GM19043 (cell line): Measurements from ENCODE around the gene TRAPPC14.
"Not testable (repeated sequence)": the region's sequence is repeated elsewhere in the genome, so short reads cannot be mapped to it uniquely, and the experiment has no call there.

Experiments used
- ATAC-seq: cut with Tn5 transposase; IDR thresholded peaks from one replicate; pipeline ENCODE4 v1.9.1; 2021; ENCODE audit warnings: low read depth; ENCODE audit not compliant: unreplicated experiment

Gene TRAPPC14

GRCh38 chr7:100154651-100155491 lies 3.7 kb downstream of the TRAPPC14 start:
- no peak for ATAC-seq

- ATAC-seq, result no peak
Measured at GRCh38 chr7:100153708-100154535, 4.6 kb downstream of the TRAPPC14 start.

- no peak for ATAC-seq
Measured at GRCh38 chr7:100152937-100153666, 5.4 kb downstream of the TRAPPC14 start.

GRCh38 chr7:100152404-100152803 lies 6.1 kb downstream of the TRAPPC14 start:
- ATAC-seq, result no peak

GRCh38 chr7:100148559-100149328 lies 9.8 kb downstream of the TRAPPC14 start, which contains the start of gene LAMTOR4:
LAMTOR4 (plus strand) TSS chr7:100148918; CDS start chr7:100148973, 55 bp downstream.
- peak; percentile 95 for ATAC-seq

- ATAC-seq, result no peak
Measured at GRCh38 chr7:100148225-100148558, 10.3 kb downstream of the TRAPPC14 start.

GRCh38 chr7:100147278-100147677 lies 11.2 kb downstream of the TRAPPC14 start:
- no peak for ATAC-seq

GRCh38 chr7:100146350-100146749 lies 12.2 kb downstream of the TRAPPC14 start:
- ATAC-seq, result not testable (repeated sequence)

GRCh38 chr7:100142461-100142860 lies 16.1 kb downstream of the TRAPPC14 start:
- ATAC-seq, result no peak

- ATAC-seq, result no peak
Measured at GRCh38 chr7:100141555-100141949, 17.0 kb downstream of the TRAPPC14 start.

- no peak for ATAC-seq
Measured at GRCh38 chr7:100137851-100138760, 20.4 kb downstream of the TRAPPC14 start.

GRCh38 chr7:100132697-100133151 lies 25.8 kb downstream of the TRAPPC14 start:
- ATAC-seq, result no peak

- ATAC-seq, result no peak
Measured at GRCh38 chr7:100132126-100132525, 26.4 kb downstream of the TRAPPC14 start.

GRCh38 chr7:100130608-100131453 lies 27.7 kb downstream of the TRAPPC14 start:
- no peak for ATAC-seq

- ATAC-seq, result not testable (repeated sequence)
Measured at GRCh38 chr7:100130220-100130607, 28.3 kb downstream of the TRAPPC14 start.

GRCh38 chr7:100128637-100128963 lies 29.9 kb downstream of the TRAPPC14 start:
- ATAC-seq, result no peak

- no peak for ATAC-seq
Measured at GRCh38 chr7:100127866-100128636, 30.5 kb downstream of the TRAPPC14 start.
